ENCODE measurements around the gene DPP6. TPM values are rescaled to one million over a fixed set of nuclear protein-coding genes. Genes with fewer than 3 reads are reported as not detected.
A peak's percentile ranks its signal among the peaks of the same experiment; 100 is the strongest.
"Not testable (repeated sequence)": the region's sequence is repeated elsewhere in the genome, so short reads cannot be mapped to it uniquely, and the experiment has no call there.

The DPP6 gene
- total RNA-seq, 4 donors from 2014 or later: 1.8 to 33.7 (median 6.4) TPM

DNA sequence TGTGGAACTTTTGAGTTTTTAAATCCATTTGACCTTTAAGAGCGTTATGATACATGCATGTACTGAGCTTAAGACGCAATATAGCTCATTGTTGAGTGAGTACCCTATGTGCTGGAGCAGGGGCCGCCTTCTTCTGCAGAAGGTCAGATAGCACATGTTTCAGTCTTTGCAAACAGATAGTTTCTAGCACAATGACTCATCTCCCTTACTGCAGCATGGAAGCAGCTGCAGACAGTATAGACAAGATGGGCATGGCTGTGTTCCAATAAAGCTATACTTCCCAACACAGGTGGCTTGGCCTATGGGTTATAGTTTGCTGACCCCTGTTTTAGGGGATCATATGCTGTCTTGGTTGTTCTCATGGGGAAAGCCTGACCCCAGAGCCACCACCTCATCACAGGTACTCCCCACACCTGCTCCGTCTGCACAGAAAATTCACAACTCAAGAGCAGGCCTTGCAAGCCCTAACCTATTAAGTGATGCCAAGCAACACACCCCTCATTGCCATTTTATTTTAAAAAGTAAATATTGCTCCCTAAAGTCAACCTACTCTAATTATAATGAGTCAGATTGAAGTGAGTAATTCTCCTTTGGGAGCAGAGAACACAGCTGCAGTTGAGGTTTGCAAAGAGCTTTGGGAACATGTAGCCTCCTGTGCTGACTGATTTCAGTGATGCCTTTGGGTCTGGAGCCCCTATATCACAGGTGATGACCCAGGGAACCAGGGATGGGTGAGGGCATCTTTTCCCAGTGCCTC, 620.6 kb downstream of the DPP6 start:
- intact Hi-C loops (cut with DNase I; ENCODE audit: low total_unique reads): no loop called here
- H3K36me3 ChIP-seq: no peaks in the 10 kb centered on the region
- no peak overlapping the region for H3K4me3 ChIP-seq
- H3K4me1 ChIP-seq: peaks cover 0 to 4% (median 2%) of the 10 kb centered on the region in 4 donors
- no peaks in the 10 kb centered on the region for H3K27me3 ChIP-seq
- in situ Hi-C loops (cut with MboI; ENCODE audit: low pct_ligation_motif_present in 1 of 4, low pct_unique_long_range_greater_than_20kb in 1 of 4, low sequenced_read_pairs in 3 of 4): no loop called here
- no peak for TF ChIP-seq CTCF (IDR thresholded peaks at IDR 0.05)
- no peak for TF ChIP-seq EP300 (IDR thresholded peaks at IDR 0.05; ENCODE audit: low read depth)
- no peak for TF ChIP-seq POLR2A (IDR thresholded peaks at IDR 0.05)
- no peak for TF ChIP-seq POLR2AphosphoS5 (IDR thresholded peaks at IDR 0.05)
- no peak overlapping the region for H3K27ac ChIP-seq
- no peaks in the 10 kb centered on the region for H3K9me3 ChIP-seq
- 80 to 85% methylated on average over 2 to 4 of the region's 4 CpGs for WGBS, 2 donors (ENCODE audit: low coverage in 1 of 2)
- no peak for DNase-seq

GRCh38 chr7:154674191-154674590, 622.0 kb downstream of the DPP6 start:
- H3K9me3 ChIP-seq: no peaks in the 10 kb centered on the region
- H3K27ac ChIP-seq: no peak overlapping the region
- TF ChIP-seq POLR2AphosphoS5 (IDR thresholded peaks at IDR 0.05) (no peak), EP300 (IDR thresholded peaks at IDR 0.05; ENCODE audit: low read depth) (no peak), CTCF (IDR thresholded peaks at IDR 0.05) (no peak)
- WGBS, 2 donors (ENCODE audit: low coverage in 1 of 2): 83 to 87% methylated on average over 3 to 6 of the region's 6 CpGs
- no peak overlapping the region for H3K4me3 ChIP-seq
- in situ Hi-C loops (cut with MboI; ENCODE audit: low pct_ligation_motif_present in 1 of 4, low pct_unique_long_range_greater_than_20kb in 1 of 4, low sequenced_read_pairs in 3 of 4) (no loop called here), intact Hi-C loops (cut with DNase I; ENCODE audit: low total_unique reads) (no loop called here)
- DNase-seq: no peak
- no peaks in the 10 kb centered on the region for H3K27me3 ChIP-seq
- H3K36me3 ChIP-seq: no peaks in the 10 kb centered on the region
- peaks cover 0 to 4% (median 2%) of the 10 kb centered on the region in 4 donors for H3K4me1 ChIP-seq

DNA sequence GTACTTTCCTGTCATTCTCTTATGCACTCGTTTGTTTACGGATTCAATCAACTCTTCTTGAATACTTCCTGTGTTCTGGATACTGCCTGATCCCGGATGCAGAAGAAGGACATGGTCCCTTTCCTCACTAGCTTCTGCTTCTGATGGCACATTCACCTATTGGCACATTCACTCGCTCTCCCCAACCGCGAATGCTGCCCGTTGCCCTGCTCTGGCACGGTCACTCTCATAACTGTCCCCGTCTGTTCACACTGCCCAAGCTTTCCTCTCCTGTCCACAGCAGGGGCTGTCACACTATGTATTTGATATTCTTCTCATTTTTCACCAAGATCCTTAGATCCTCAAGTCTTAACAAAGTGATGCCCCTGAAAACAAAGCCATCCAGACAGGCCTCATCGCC, 623.4 kb downstream of the DPP6 start:
- in situ Hi-C loops (cut with MboI; ENCODE audit: low pct_ligation_motif_present in 1 of 4, low pct_unique_long_range_greater_than_20kb in 1 of 4, low sequenced_read_pairs in 3 of 4): no loop called here
- WGBS, 2 donors (ENCODE audit: low coverage in 1 of 2): 86% methylated on average over 9 to 10 of the region's 10 CpGs
- H3K27me3 ChIP-seq: no peaks in the 10 kb centered on the region
- H3K9me3 ChIP-seq: no peaks in the 10 kb centered on the region
- TF ChIP-seq POLR2AphosphoS5 (IDR thresholded peaks at IDR 0.05) (no peak), CTCF (IDR thresholded peaks at IDR 0.05) (no peak), EP300 (IDR thresholded peaks at IDR 0.05; ENCODE audit: low read depth) (no peak), POLR2A (IDR thresholded peaks at IDR 0.05) (no peak)
- no peaks in the 10 kb centered on the region for H3K36me3 ChIP-seq
- peak overlapping the region in 3 of 4 donors; percentile 1 to 58 (median 34) for H3K27ac ChIP-seq
- peaks cover 0 to 4% (median 2%) of the 10 kb centered on the region in 4 donors for H3K4me1 ChIP-seq
- no peak for DNase-seq
- H3K4me3 ChIP-seq: no peak overlapping the region
- intact Hi-C loops (cut with DNase I; ENCODE audit: low total_unique reads): no loop called here

DNA sequence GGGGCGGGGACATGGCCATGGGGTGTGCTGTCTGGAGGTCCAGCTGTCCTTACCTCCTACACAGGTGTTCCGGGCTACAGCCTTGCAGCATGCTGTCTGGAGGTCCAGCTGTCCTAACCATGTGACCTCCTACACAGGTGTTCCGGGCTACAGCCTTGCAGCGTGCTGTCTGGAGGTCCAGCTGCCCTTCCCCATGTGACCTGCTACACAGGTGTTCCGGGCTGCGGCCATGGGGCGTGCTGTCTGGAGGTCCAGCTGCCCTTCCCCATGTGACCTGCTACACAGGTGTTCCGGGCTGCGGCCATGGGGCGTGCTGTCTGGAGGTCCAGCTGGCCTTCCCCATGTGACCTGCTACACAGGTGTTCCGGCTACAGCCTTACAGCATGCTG, 623.8 kb downstream of the DPP6 start:
- H3K4me3 ChIP-seq; in situ Hi-C loops (cut with MboI; ENCODE audit: low pct_ligation_motif_present in 1 of 4, low pct_unique_long_range_greater_than_20kb in 1 of 4, low sequenced_read_pairs in 3 of 4); H3K36me3 ChIP-seq; H3K9me3 ChIP-seq; intact Hi-C loops (cut with DNase I; ENCODE audit: low total_unique reads); H3K27me3 ChIP-seq; DNase-seq; H3K4me1 ChIP-seq: not testable (repeated sequence)
- peak in 1 of 3 donors; percentile 53 for TF ChIP-seq POLR2AphosphoS5 (IDR thresholded peaks at IDR 0.05)
- WGBS, 2 donors (ENCODE audit: low coverage in 1 of 2): 71% methylated on average over 8 of the region's 11 CpGs; no CpG with 5 or more reads in 1 of the 2 donors
- H3K27ac ChIP-seq: peak overlapping the region in 3 of 4 donors; percentile 1 to 58 (median 34)

Data from transverse colon (tissue), 4 donors.